ENCODE data around the gene LYSMD2.

DNA sequence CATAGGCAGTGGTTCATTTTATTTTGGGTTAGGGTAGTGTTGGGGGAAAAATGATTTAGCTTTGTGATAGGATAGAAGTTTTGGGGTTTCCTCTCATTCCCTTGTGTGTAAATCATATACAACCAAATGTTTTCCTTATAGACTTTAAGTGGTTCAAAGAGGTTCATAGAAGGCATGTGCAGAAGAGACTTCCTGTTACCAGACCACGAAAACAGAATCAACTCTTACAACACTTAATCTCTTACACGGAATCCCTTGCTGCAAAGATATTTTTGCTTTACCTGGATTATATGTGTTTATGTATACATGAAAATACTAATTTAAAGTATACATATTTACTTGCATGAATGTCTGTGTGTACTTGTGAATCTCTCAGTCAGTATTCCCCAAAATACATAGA is 16.8 kb upstream of the LYSMD2 start:
- no peak for TF ChIP-seq EZH2phosphoT487 (IDR thresholded peaks at IDR 0.05; ENCODE audit: insufficient read depth, low read depth)
- TF ChIP-seq EZH2 (IDR thresholded peaks at IDR 0.05; ENCODE audit: insufficient read depth, poor library complexity, severe bottlenecking): no peak
